A549 (cell line): ENCODE data around the gene CACNA1S. TPM values are rescaled to one million over a fixed set of nuclear protein-coding genes. Genes with fewer than 3 reads are reported as not detected.

ENCODE experiments used
- ATAC-seq, 2 experiments: fragments of 200-7000 bp in 1 of 2; fragments of >200 bp in 1 of 2; cut with Nextera tagmentation in 1 of 2; cut with Tn5 transposase in 1 of 2; 3 replicates each; pipeline versions ENCODE4 v1.8.0 to v1.9.1; 2018 to 2020; ENCODE audit warnings: mild to moderate bottlenecking in 1 of 2, moderate library complexity in 1 of 2
- CTCF ChIA-PET: fragments of 300-600 bp; sonication (Branson Sonifier 250); formaldehyde crosslinking; extraction: SDS; loops from one replicate; lab custom pipeline; 2021; ENCODE audit warnings: antibody characterized with exemption, inconsistent platforms; lab: Yijun Ruan, JAX
- POLR2A ChIA-PET: fragments of 350-600 bp; formaldehyde crosslinking; extraction: SDS; loops from one replicate; lab custom pipeline; 2021; ENCODE audit warnings: antibody characterized with exemption, inconsistent platforms; lab: Yijun Ruan, JAX
- DNase-seq, 2 experiments: peaks; one replicate each; pipeline versions ENCODE4 v3.0.0 to v3.0.0-alpha.2; 2011 to 2016; ENCODE audit warnings: low read depth in 1 of 2, low spot score in 1 of 2
- FAIRE-seq: peaks from 2 replicates; lab custom pipeline; 2011; peaks lifted over from hg19 to GRCh38; lab: Jason Lieb, UNC
- H3K27ac ChIP-seq, 2 experiments: fragments of >200 bp; sonication (Bioruptor Twin); formaldehyde crosslinking; 3 replicates each; pipeline ENCODE4 v1.5.1; 2016 to 2017
- H3K4me1 ChIP-seq: fragments of >200 bp; sonication (Bioruptor Twin); formaldehyde crosslinking; 3 replicates; pipeline ENCODE4 v1.6.1; 2016
- H3K4me2 ChIP-seq: fragments of >200 bp; sonication (Bioruptor Twin); formaldehyde crosslinking; 3 replicates; pipeline ENCODE4 v1.6.1; 2016
- H3K4me3 ChIP-seq: fragments of >200 bp; sonication (Bioruptor Twin); formaldehyde crosslinking; 3 replicates; pipeline ENCODE4 v1.5.1; 2016
- H3K9me3 ChIP-seq: fragments of >200 bp; sonication (Bioruptor Twin); formaldehyde crosslinking; 3 replicates; pipeline ENCODE4 v1.6.1; 2016
- CHD4 ChIP-seq: fragments of 200-600 bp; sonication (generic); IDR thresholded peaks from 2 replicates; pipeline ENCODE4 v1.6.1; 2016; ENCODE audit warnings: antibody characterized with exemption, mild to moderate bottlenecking, borderline replicate concordance
- EHF ChIP-seq: fragments of 250-450 bp; sonication (Bioruptor Pico); IDR thresholded peaks from 2 replicates; pipeline ENCODE4 v1.5.0; 2020; ENCODE audit warnings: mild to moderate bottlenecking
- EP300 ChIP-seq, 2 experiments: fragments of >200 bp; sonication (Bioruptor Twin); formaldehyde crosslinking; IDR thresholded peaks; 2 replicates in 1 of 2; 3 replicates in 1 of 2; pipeline ENCODE4 v1.6.1; 2016 to 2017
- FOXS1 ChIP-seq: fragments of 250-450 bp; sonication (Bioruptor Pico); IDR thresholded peaks from 2 replicates; pipeline ENCODE4 v1.5.0; 2020; ENCODE audit warnings: mild to moderate bottlenecking, moderate library complexity
- HOXA7 ChIP-seq: fragments of 250-450 bp; sonication (Bioruptor Pico); IDR thresholded peaks from 2 replicates; pipeline ENCODE4 v1.5.0; 2020; ENCODE audit warnings: mild to moderate bottlenecking, moderate library complexity
- KDM1A ChIP-seq: fragments of 200-600 bp; sonication (generic); IDR thresholded peaks from 2 replicates; pipeline ENCODE4 v1.6.1; 2016; ENCODE audit warnings: low read depth, mild to moderate bottlenecking
- MAFK ChIP-seq: fragments of 450-650 bp; IDR thresholded peaks from 2 replicates; pipeline ENCODE4 v1.6.1; 2014; ENCODE audit not compliant: partially characterized antibody
- MAZ ChIP-seq: fragments of 150-350 bp; IDR thresholded peaks from 2 replicates; pipeline ENCODE4 v1.6.1; 2014; ENCODE audit warnings: antibody characterized with exemption, low read depth, low read length, borderline replicate concordance
- NPAS2 ChIP-seq: fragments of 250-450 bp; sonication (Bioruptor Pico); IDR thresholded peaks from 2 replicates; pipeline ENCODE4 v1.8.0; 2022; ENCODE audit warnings: mild to moderate bottlenecking, moderate library complexity, borderline replicate concordance
- NR3C1 ChIP-seq: fragments of >200 bp; sonication (Bioruptor Twin); formaldehyde crosslinking; IDR thresholded peaks from 3 replicates; pipeline ENCODE4 v1.6.1; 2017
- POLR2A ChIP-seq: IDR thresholded peaks from 2 replicates; pipeline ENCODE4 v1.6.1; 2012; ENCODE audit warnings: mild to moderate bottlenecking, low read length
- POLR2AphosphoS2 ChIP-seq: conservative IDR thresholded peaks from 2 replicates; pipeline ENCODE4 v1.6.1; 2012; ENCODE audit warnings: low read length, improper control_type of control experiment, inconsistent platforms
- RAD21 ChIP-seq, 2 experiments: fragments of >200 bp in 1 of 2; sonication (Bioruptor Twin) in 1 of 2; formaldehyde crosslinking in 1 of 2; IDR thresholded peaks in 1 of 2; conservative IDR thresholded peaks in 1 of 2; 2 replicates in 1 of 2; 3 replicates in 1 of 2; pipeline ENCODE4 v1.6.1; 2012 to 2018; ENCODE audit warnings: inconsistent platforms in 1 of 2
- RCOR1 ChIP-seq: fragments of 150-350 bp; IDR thresholded peaks from 2 replicates; pipeline ENCODE4 v1.6.1; 2014; ENCODE audit warnings: antibody characterized with exemption, low read length, low read depth
- RFX5 ChIP-seq: fragments of 450-650 bp; IDR thresholded peaks from 2 replicates; pipeline ENCODE4 v1.7.1; 2014; ENCODE audit warnings: antibody characterized with exemption, mild to moderate bottlenecking, moderate library complexity
- SMC3 ChIP-seq: fragments of >200 bp; sonication (Bioruptor Twin); formaldehyde crosslinking; IDR thresholded peaks from 3 replicates; pipeline ENCODE4 v1.6.1; 2018; ENCODE audit warnings: inconsistent platforms
- TFCP2L1 ChIP-seq: fragments of 250-450 bp; sonication (Bioruptor Pico); IDR thresholded peaks from 2 replicates; pipeline ENCODE4 v1.5.0; 2021; ENCODE audit warnings: mild to moderate bottlenecking
- ZC3H11A ChIP-seq: fragments of 450-650 bp; IDR thresholded peaks from 2 replicates; pipeline ENCODE4 v1.6.1; 2014; ENCODE audit warnings: antibody characterized with exemption, mild to moderate bottlenecking
- ZNF302 ChIP-seq: fragments of 250-450 bp; sonication (Bioruptor Pico); IDR thresholded peaks from 2 replicates; pipeline ENCODE4 v1.9.0; 2021; ENCODE audit warnings: inconsistent platforms, mild to moderate bottlenecking, moderate library complexity
- WGBS: methylation state at CpG from one replicate; pipeline ENCODE4 v1.1.6; 2017; ENCODE audit errors: missing lambda C conversion rate; 5-methylcytosine and 5-hydroxymethylcytosine counted together
- polyA plus RNA-seq, 4 experiments: library from polyadenylated mRNA; depleted of rRNA in 3 of 4; stranded (reverse); fragments of >200 nt; fragmentation: RNase III in 1 of 4; extraction: RNeasy Plus Mini Kit Qiagen cat#74134 plus additional on column Dnase treatment in 1 of 4; gene quantifications; 2 replicates in 3 of 4; 3 replicates in 1 of 4; pipeline ENCODE4 v1.2.3, GENCODE V29; 2011 to 2017
- TF ChIP-seq, protein P1 (sequence below): fragments of 200-600 bp; sonication (generic); IDR thresholded peaks from 2 replicates; pipeline ENCODE4 v1.6.1; 2016; ENCODE audit warnings: antibody characterized with exemption, mild to moderate bottlenecking, moderate library complexity
- TF ChIP-seq, protein P2 (sequence below): IDR thresholded peaks from 2 replicates; pipeline ENCODE4 v1.6.1; 2012
- TF ChIP-seq, protein P3 (sequence below): fragments of 450-650 bp; IDR thresholded peaks from 2 replicates; pipeline ENCODE4 v1.6.1; 2014; ENCODE audit warnings: antibody characterized with exemption
- TF ChIP-seq, protein P4 (sequence below): fragments of >200 bp; sonication (Bioruptor Twin); formaldehyde crosslinking; IDR thresholded peaks from 3 replicates; pipeline ENCODE4 v1.5.1; 2016
- TF ChIP-seq, protein P5 (sequence below): fragments of >200 bp; sonication (Bioruptor Twin); formaldehyde crosslinking; IDR thresholded peaks from 2 replicates; pipeline ENCODE4 v1.6.1; 2016
- TF ChIP-seq, protein P6 (sequence below): fragments of 150-350 bp; IDR thresholded peaks from 2 replicates; pipeline ENCODE4 v1.6.1; 2014; ENCODE audit warnings: low read depth, mild to moderate bottlenecking, low read length

The CACNA1S gene
- polyA plus RNA-seq, 2 of the 4 experiments (the other 2 are of a cell fraction) = 0.01 TPM; not detected in 1

DNA sequence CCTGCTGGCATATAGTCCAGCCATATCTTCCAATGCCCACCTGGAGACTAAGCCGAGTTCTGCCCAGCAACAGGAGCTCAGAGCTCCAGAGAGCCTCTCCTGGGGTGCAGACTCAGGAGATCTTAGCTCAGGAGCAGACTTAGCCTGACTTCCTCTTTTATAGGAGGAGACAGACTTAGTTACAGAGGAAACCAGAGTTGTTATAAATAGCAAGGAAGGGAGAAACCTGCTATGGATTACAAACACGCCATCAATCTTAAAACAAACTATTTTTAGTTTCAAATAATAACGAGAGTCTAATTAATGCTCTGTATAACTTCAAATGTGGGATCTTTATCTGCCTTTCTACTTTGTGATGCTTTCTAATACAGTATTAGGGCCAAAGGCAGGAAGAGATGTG, 85.4 kb downstream of the CACNA1S start:
- no peak overlapping the region for H3K27ac ChIP-seq
- no peak for ATAC-seq
- 83% methylated on average over 3 of the region's 3 CpGs for WGBS
- no peaks in the 10 kb centered on the region for H3K9me3 ChIP-seq
- TF ChIP-seq RFX5 (0 out of 2 replicates have a peak, but pooled peaks have one; percentile 48), EP300 (IDR thresholded peaks at IDR 0.05) (no peak), TFCP2L1 (CRISPR knock-in tag) (no peak), RCOR1 (no peak)
- TF ChIP-seq, all 56 proteins: peak for 1
- H3K4me1 ChIP-seq = peaks cover 31% of the 10 kb centered on the region
- FAIRE-seq (no peak), DNase-seq (no peak)
- H3K4me2 ChIP-seq = no peak overlapping the region
- POLR2A ChIA-PET = interaction anchor here (0.9 kb wide), 1 partner anchor 12 kb away, joined by 3 read pairs; no protein-coding TSS in a partner anchor
- CTCF ChIA-PET = interaction anchor here (0.7 to 8.0 kb wide), 7 partner anchors 16 to 93 kb away, joined by 4 to 94 read pairs (median 11); no protein-coding TSS in a partner anchor
- no peak overlapping the region for H3K4me3 ChIP-seq

DNA sequence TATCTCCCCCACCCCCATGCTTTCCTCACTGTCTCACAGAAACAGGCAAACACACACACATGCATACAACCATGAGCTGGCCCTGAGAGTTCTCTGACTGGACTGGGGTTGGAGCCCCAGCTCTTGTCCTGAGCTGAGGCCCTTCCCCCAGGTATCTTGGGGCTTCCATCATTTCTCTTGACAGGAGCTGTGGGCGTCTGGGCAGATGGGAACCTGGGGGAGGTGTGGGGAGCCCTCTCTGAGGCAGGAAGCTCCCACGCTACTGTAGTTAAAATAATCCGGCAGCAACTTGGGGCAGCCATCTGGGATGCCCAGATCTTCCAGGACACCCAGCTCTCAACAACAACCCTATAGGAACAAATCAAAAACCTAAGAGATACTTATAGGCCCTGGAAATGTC, 86.0 kb downstream of the CACNA1S start:
- H3K4me3 ChIP-seq = no peak overlapping the region
- no peak overlapping the region for H3K4me2 ChIP-seq
- FAIRE-seq = no peak
- TF ChIP-seq POLR2A (no peak), MAFK (no peak), NR3C1 (no peak), KDM1A (no peak), RAD21 (conservative IDR thresholded peaks at IDR 0.05 in 1 of 2, IDR thresholded peaks at IDR 0.05 in 1 of 2) (no peak), NPAS2 (no peak), ZNF302 (CRISPR knock-in tag) (no peak), POLR2AphosphoS2 (no peak), ZC3H11A (no peak), EHF (CRISPR knock-in tag) (no peak), CHD4 (no peak), FOXS1 (CRISPR knock-in tag) (no peak), MAZ (no peak)
- TF ChIP-seq, protein P1, sequence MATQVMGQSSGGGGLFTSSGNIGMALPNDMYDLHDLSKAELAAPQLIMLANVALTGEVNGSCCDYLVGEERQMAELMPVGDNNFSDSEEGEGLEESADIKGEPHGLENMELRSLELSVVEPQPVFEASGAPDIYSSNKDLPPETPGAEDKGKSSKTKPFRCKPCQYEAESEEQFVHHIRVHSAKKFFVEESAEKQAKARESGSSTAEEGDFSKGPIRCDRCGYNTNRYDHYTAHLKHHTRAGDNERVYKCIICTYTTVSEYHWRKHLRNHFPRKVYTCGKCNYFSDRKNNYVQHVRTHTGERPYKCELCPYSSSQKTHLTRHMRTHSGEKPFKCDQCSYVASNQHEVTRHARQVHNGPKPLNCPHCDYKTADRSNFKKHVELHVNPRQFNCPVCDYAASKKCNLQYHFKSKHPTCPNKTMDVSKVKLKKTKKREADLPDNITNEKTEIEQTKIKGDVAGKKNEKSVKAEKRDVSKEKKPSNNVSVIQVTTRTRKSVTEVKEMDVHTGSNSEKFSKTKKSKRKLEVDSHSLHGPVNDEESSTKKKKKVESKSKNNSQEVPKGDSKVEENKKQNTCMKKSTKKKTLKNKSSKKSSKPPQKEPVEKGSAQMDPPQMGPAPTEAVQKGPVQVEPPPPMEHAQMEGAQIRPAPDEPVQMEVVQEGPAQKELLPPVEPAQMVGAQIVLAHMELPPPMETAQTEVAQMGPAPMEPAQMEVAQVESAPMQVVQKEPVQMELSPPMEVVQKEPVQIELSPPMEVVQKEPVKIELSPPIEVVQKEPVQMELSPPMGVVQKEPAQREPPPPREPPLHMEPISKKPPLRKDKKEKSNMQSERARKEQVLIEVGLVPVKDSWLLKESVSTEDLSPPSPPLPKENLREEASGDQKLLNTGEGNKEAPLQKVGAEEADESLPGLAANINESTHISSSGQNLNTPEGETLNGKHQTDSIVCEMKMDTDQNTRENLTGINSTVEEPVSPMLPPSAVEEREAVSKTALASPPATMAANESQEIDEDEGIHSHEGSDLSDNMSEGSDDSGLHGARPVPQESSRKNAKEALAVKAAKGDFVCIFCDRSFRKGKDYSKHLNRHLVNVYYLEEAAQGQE = no peak
- TF ChIP-seq, protein P2, sequence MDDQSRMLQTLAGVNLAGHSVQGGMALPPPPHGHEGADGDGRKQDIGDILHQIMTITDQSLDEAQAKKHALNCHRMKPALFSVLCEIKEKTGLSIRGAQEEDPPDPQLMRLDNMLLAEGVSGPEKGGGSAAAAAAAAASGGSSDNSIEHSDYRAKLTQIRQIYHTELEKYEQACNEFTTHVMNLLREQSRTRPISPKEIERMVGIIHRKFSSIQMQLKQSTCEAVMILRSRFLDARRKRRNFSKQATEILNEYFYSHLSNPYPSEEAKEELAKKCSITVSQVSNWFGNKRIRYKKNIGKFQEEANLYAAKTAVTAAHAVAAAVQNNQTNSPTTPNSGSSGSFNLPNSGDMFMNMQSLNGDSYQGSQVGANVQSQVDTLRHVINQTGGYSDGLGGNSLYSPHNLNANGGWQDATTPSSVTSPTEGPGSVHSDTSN = no peak
- WGBS = 93% methylated on average over 3 of the region's 3 CpGs
- DNase-seq = no peak
- ATAC-seq = no peak
- H3K27ac ChIP-seq = peak overlapping the region in 1 of 2 experiments; percentile 52; a peak in 3 of 6 replicates
- ChIA-PET CTCF (interaction anchor here (0.6 to 8.0 kb wide), 12 partner anchors 8 to 367 kb away, joined by 3 to 94 read pairs (median 8); no protein-coding TSS in a partner anchor), POLR2A (interaction anchor here (0.9 kb wide), 1 partner anchor 11 kb away, joined by 3 read pairs; no protein-coding TSS in a partner anchor)
- H3K9me3 ChIP-seq = no peaks in the 10 kb centered on the region
- peaks cover 37% of the 10 kb centered on the region for H3K4me1 ChIP-seq

DNA sequence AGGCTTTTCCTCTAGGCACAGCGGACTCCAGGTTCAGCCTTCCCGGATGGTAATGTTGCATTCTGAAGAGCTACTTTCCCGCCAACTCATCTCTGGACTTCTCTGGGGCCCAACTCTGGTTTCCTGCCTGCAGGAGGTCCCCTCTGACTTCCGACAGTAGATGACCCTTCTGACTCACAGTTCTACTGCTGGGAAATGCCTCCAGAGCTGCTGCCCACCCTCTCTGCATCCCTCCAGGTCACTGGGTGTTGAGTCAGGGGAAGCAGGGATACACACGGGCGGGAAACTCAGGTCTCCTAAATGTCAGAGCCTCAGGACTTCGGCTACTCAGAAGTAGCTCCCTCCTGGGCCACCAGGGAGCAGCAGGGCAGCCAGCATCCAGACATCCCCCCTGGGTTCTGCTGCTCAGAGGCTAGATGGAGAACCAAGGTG, 86.6 kb downstream of the CACNA1S start:
- TF ChIP-seq, protein P3, sequence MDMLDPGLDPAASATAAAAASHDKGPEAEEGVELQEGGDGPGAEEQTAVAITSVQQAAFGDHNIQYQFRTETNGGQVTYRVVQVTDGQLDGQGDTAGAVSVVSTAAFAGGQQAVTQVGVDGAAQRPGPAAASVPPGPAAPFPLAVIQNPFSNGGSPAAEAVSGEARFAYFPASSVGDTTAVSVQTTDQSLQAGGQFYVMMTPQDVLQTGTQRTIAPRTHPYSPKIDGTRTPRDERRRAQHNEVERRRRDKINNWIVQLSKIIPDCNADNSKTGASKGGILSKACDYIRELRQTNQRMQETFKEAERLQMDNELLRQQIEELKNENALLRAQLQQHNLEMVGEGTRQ = no peak
- TF ChIP-seq RCOR1 (no peak), SMC3 (peak; percentile 23; the same call in 1 of the 3 replicates), HOXA7 (CRISPR knock-in tag) (no peak)
- TF ChIP-seq, protein P4, sequence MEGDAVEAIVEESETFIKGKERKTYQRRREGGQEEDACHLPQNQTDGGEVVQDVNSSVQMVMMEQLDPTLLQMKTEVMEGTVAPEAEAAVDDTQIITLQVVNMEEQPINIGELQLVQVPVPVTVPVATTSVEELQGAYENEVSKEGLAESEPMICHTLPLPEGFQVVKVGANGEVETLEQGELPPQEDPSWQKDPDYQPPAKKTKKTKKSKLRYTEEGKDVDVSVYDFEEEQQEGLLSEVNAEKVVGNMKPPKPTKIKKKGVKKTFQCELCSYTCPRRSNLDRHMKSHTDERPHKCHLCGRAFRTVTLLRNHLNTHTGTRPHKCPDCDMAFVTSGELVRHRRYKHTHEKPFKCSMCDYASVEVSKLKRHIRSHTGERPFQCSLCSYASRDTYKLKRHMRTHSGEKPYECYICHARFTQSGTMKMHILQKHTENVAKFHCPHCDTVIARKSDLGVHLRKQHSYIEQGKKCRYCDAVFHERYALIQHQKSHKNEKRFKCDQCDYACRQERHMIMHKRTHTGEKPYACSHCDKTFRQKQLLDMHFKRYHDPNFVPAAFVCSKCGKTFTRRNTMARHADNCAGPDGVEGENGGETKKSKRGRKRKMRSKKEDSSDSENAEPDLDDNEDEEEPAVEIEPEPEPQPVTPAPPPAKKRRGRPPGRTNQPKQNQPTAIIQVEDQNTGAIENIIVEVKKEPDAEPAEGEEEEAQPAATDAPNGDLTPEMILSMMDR = peak; percentile 13; the same call in 1 of the 3 replicates
- TF ChIP-seq, protein P5, sequence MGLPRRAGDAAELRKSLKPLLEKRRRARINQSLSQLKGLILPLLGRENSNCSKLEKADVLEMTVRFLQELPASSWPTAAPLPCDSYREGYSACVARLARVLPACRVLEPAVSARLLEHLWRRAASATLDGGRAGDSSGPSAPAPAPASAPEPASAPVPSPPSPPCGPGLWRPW = no peak
- TF ChIP-seq, protein P6, sequence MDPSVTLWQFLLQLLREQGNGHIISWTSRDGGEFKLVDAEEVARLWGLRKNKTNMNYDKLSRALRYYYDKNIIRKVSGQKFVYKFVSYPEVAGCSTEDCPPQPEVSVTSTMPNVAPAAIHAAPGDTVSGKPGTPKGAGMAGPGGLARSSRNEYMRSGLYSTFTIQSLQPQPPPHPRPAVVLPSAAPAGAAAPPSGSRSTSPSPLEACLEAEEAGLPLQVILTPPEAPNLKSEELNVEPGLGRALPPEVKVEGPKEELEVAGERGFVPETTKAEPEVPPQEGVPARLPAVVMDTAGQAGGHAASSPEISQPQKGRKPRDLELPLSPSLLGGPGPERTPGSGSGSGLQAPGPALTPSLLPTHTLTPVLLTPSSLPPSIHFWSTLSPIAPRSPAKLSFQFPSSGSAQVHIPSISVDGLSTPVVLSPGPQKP = no peak
- H3K9me3 ChIP-seq = no peaks in the 10 kb centered on the region
- no peak overlapping the region for H3K4me2 ChIP-seq
- CTCF ChIA-PET = interaction anchor here (0.6 to 8.0 kb wide), 14 partner anchors 9 to 368 kb away, joined by 3 to 94 read pairs (median 7); no protein-coding TSS in a partner anchor
- 47% methylated on average over 7 of the region's 7 CpGs for WGBS
- DNase-seq = peak; percentile 43 to 79
- H3K27ac ChIP-seq = peak overlapping the region in 1 of 2 experiments; percentile 52; a peak in 3 of 6 replicates
- FAIRE-seq = no peak
- H3K4me1 ChIP-seq = peaks cover 43% of the 10 kb centered on the region
- no peak overlapping the region for H3K4me3 ChIP-seq
- POLR2A ChIA-PET = no interaction called here
- peak; percentile 47 to 64; a peak in 5 of 6 replicates for ATAC-seq
